Measurements from ENCODE around the gene CLMP.

CLMP gene

GRCh38 chr11:123195188-123196059 lies at the start of gene CLMP:
TSS of gene CLMP (minus strand) at chr11:123195248. CDS start at chr11:123194940, 308 bp downstream.
- peak; percentile 60 for DNase-seq

GRCh38 chr11:123241874-123242543 lies 47.0 kb upstream of the CLMP start:
- no peak for DNase-seq

- DNase-seq: no peak
Measured at GRCh38 chr11:123241294-123241693, 46.2 kb upstream of the CLMP start.

GRCh38 chr11:123239191-123240150 lies 44.4 kb upstream of the CLMP start:
- DNase-seq: no peak

GRCh38 chr11:123238297-123238696 lies 43.2 kb upstream of the CLMP start:
- no peak for DNase-seq

- DNase-seq: no peak
Measured at GRCh38 chr11:123236879-123237278, 41.8 kb upstream of the CLMP start.

GRCh38 chr11:123235656-123236261 lies 40.7 kb upstream of the CLMP start:
- DNase-seq: no peak

- DNase-seq: peak; percentile 56
Measured at GRCh38 chr11:123235117-123235655, 40.1 kb upstream of the CLMP start.

- DNase-seq: no peak
Measured at GRCh38 chr11:123233975-123234334, 38.9 kb upstream of the CLMP start.

GRCh38 chr11:123233280-123233974 lies 38.4 kb upstream of the CLMP start:
- DNase-seq: no peak

GRCh38 chr11:123231777-123232176 lies 36.7 kb upstream of the CLMP start:
- DNase-seq: no peak

- no peak for DNase-seq
Measured at GRCh38 chr11:123231256-123231655, 36.2 kb upstream of the CLMP start.

- no peak for DNase-seq
Measured at GRCh38 chr11:123230346-123230745, 35.3 kb upstream of the CLMP start.

- no peak for DNase-seq
Measured at GRCh38 chr11:123228496-123229163, 33.6 kb upstream of the CLMP start.

- no peak for DNase-seq
Measured at GRCh38 chr11:123227763-123228495, 32.9 kb upstream of the CLMP start.

- DNase-seq: no peak
Measured at GRCh38 chr11:123221584-123221983, 26.5 kb upstream of the CLMP start.

GRCh38 chr11:123221096-123221561 lies 26.1 kb upstream of the CLMP start:
- no peak for DNase-seq

- no peak for DNase-seq
Measured at GRCh38 chr11:123219066-123219690, 24.1 kb upstream of the CLMP start.

- DNase-seq: no peak
Measured at GRCh38 chr11:123218451-123218850, 23.4 kb upstream of the CLMP start.

GRCh38 chr11:123217897-123218296 lies 22.8 kb upstream of the CLMP start:
- DNase-seq: no peak
